HS-5 (cell line): Measurements from ENCODE around the gene AZU1.
"Not testable (repeated sequence)": the region's sequence is repeated elsewhere in the genome, so short reads cannot be mapped to it uniquely, and the experiment has no call there.

ENCODE experiments used
- DNase-seq: peaks from one replicate; pipeline ENCODE4 v3.0.0-alpha.2; 2012; ENCODE audit warnings: low read depth

The AZU1 gene

DNA sequence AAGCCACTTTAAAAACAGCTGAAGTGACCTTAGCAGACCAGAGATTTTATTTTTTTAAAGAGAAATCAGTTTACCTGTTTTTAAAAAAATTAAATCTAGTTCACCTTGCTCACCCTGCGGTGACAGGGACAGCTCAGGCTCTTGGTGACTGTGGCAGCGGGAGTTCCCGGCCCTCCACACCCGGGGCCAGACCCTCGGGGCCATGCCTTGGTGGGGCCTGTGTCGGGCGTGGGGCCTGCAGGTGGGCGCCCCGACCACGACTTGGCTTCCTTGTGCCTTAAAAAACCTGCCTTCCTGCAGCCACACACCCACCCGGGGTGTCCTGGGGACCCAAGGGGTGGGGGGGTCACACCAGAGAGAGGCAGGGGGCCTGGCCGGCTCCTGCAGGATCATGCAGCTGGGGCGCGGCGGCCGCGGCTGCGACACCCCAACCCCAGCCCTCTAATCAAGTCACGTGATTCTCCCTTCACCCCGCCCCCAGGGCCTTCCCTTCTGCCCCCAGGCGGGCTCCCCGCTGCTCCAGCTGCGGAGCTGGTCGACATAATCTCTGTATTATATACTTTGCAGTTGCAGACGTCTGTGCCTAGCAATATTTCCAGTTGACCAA lies 16.7 kb upstream of the AZU1 start:
- no peak for DNase-seq

DNA sequence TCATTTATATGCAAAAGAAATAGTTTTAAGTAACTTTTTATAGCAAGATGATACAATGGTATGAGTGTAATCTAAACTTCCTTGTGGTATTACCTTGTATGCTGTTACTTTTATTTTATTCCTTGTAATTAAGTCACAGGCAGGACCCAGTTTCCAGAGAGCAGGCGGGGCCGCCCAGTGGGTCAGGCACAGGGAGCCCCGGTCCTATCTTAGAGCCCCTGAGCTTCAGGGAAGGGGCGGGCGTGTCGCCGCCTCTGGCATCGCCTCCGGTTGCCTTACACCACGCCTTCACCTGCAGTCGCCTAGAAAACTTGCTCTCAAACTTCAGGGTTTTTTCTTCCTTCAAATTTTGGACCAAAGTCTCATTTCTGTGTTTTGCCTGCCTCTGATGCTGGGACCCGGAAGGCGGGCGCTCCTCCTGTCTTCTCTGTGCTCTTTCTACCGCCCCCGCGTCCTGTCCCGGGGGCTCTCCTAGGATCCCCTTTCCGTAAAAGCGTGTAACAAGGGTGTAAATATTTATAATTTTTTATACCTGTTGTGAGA lies 16.1 kb upstream of the AZU1 start:
- no peak for DNase-seq

GRCh38 chr19:812049-812746 lies 15.4 kb upstream of the AZU1 start:
- DNase-seq, result no peak

DNA sequence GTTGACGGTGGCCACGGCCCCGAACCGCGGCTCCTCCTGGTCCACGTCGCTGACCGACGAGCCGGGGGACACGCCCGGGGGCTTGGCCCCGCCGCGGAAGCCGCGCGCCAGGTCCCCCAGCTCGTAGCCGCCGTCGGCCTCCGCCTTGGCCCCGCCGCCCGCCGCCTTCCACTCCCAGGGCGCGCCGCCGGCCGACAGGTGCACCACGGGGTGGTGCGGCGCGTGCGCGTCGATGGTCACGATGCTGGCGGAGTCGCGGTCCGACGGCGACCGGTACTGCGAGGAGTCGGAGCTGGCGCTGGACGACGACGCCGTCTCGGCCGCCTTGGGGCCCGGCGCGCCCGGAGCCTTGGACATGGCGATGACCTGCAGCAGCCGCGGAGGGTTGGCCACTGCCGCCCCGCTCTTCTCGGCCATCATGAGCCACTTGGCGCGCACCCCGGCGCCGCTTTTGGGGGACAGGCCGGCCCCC lies 14.9 kb upstream of the AZU1 start:
- no peak for DNase-seq

GRCh38 chr19:813219-814151 lies 14.2 kb upstream of the AZU1 start:
- DNase-seq, result no peak

DNA sequence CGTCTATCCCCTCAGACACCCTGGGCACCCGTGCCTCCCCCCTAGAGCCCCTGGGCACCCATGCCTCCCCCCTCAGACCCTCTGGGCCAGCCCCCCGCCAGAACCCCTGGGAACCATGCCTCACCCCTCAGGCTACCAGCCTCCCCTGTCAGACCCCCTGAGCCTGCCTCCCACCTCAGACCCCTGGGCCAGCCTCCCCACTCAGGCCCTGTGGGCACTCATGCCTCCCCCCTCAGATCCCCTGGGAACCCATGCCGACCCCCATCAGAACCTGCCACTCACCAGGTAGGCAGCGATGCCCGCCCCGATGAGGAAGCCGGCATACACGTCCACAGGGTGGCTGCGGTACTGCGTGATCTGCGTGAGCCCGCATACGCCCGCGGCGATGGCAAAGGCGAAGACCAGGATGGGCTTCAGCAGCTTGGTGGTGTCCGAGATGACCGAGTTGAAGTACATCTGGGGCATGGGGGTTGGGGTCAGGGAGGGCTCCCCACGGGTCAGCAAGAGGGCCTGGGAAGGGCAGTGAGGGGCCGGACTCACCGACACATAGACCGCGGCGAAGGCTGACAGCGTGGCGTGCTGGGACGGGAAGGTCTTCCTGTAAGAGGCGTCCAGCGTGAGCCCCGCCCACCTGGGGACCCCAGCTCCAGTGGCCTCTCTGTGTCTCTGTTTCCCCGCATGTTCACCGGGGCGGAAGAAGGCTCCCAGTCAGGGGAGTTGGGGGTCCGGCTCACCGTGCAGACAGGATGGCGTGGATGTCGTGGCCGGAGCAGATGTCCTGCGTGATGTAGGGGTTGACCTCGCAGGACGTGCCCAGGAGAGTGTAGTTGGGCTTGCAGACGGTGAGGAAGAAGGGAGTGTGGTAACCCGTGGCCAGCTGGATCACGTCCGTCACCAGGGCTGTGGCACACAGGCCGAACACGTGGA lies 13.2 kb upstream of the AZU1 start:
- no peak for DNase-seq

- DNase-seq, result no peak
Observed at GRCh38 chr19:815079-815774, 12.4 kb upstream of the AZU1 start.

DNA sequence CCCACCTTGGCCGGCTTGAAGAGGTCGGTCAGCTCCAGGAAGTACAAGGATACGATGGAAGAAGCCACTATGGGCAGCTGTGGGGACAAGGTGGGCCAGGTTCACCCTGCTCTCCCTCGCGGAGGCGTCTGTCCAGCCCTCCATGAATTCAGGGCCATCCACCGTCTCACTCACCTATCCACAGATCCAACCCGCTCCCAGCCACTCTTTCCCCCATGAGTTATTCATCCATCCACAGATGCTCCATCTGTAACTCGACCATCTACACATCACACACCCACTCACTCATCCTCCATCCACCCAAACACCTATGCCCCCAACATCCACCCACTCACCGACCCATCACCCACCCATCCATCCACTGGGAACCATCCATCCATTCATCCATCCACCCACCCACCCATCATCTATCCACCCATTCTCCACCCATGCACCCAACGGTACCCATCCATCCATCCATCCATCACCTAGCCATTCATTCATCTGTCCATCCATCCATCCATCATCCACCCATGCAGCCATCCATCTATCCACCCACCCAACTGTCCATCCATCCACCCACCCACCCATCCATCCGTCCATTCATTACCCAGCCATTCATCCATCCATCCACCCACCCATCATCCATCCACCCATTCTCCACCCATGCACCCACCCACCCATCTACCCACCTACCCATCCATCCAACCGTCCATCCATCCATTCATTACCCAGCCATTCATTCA lies 11.7 kb upstream of the AZU1 start:
- no peak for DNase-seq

DNA sequence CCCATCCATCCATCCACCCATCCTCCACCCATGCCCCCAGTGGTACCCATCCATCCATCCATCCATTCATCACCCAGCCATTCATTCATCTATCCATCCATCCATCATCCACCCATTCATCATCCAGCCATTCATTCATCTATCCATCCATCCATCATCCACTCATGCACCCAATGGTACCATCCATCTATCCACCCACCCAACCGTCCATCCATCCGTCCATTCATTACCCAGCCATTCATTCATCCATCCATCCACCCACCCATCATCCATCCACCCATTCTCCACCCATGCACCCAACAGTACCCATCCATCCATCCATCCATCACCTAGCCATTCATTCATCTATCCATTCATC lies 11.2 kb upstream of the AZU1 start:
- no peak for DNase-seq

DNA sequence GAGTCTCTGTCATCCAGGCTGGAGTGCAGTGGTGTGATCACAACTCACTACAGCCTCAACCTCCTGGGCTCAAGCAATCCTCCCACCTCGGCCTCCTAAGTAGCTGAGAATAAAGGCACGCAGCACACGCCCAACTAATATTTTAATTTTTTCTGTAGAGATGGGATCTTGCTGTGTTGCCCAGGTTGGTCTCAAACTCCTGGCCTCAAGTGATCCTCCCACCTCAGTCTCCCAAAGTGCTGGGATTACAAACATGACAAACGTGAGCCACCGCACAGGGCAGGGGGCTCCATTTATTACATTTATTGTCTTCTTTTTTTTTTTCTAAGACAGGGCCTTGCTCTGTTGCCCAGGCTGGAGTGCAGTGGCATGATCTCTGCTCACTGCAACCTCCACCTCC lies 7.4 kb upstream of the AZU1 start:
- not testable (repeated sequence) for DNase-seq

DNA sequence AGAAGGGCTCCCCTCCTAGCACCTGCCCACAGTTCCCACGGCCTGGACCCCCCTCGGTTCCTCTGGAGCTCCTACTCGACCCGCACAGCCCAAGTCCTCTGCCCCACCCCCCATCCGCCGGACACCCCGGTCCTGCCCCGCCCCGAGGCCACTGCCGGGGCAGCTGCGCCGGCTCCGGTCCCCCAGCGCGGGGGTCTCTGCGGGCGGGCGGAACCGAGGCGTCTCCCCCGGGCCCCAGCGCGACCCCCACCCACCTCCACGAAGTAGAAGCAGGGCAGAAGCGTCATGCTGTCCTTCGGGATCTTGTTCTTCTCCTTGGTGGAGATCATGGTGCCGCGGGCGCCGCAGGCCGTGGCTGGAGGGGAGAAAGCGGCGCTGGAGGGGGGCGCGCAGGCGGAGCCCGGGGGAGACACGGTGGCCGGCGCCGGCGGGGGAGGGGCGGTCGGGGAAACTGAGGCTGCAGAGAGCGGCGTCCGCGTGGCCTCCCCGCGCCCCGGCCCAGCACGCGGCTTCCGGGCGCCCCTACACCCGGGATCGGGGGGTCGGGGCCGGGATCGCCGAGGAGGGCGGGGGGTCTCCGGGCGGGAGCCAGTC lies 6.3 kb upstream of the AZU1 start:
- no peak for DNase-seq

- no peak for DNase-seq
Observed at GRCh38 chr19:821825-822503, 5.7 kb upstream of the AZU1 start, which contains the start of gene PLPPR3. Gene PLPPR3 (minus strand): TSS chr19:821955. CDS start chr19:821559, 396 bp downstream.

DNA sequence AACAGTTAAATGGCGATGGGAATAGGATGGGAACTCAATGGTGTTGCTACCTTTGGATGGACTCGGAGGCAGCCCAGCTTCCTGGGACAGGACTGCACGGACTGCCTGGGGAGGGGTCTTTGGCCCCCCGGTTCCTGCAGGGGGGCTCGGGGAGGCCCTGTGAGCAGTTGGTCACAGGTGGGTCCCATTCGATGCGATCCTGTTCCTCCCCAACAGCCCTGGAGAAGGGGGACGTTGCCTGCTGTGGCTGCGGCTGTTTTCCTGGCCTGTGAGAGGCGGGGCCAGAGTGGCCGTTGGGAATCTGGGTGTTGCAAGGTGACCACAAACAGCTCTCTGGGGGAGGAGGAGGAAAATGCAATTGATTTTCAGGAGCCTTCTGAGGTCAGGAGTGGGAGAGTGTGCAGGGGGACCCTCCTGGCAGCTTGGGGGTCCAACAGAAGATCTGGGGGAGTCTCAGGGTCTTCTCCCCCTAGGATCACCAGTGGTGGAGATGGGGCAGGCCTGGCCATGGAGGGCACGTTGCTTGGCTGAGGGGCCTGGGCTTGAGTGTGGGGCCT lies 4.0 kb upstream of the AZU1 start:
- no peak for DNase-seq

DNA sequence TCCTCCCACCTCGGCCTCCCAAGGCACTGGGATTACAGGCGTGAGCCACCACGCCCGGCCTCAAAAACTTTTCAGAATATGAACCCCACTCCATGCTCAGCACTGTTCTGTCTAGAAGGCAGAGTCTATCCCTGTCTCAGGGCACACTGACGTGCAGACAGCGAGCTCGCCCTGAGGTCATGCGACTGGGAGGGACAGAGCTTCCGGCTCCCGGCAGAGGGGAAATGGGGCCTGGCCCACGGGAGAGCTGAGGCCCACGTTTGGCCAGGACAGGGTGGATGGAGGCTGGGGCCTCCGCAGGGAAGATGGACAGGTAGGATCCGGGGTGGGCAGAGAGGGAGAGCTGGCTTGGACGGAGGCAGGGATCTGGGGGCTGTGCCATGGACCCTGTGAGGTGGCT lies 2.8 kb upstream of the AZU1 start:
- no peak for DNase-seq

DNA sequence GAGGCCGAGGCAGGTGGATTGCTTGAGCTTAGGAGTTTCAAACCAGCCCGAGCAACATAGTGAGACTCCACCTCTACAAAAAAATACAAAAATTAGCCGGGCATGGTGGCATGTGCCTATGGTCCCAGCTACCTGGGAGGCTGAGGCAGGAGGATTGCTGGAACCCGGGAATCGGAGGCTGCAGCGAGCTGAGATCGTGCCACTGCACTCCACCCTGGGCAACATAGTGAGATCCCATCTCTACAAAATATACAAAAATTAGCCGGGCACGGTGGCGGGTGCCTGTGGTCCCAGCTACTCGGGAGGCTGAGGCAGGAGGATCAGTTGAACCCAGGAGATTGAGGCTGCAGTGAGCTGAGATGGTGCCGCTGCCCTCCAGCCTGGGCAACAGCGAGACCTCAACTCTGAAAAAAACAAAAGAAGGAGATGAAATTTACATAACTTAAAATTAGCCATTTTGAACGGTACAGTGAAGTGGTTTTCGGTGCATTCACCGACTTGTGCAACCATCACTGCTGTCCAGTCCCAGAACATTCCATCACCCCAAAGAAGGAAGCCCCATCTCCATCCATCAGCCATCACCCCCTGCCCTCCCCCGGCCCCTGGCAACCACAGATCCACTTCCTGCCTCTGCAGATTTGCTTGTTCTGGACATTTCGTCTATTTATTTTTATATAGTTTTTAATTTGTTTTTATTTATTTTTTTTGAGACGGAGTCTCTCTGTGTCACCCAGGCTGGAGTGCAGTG lies 1.6 kb upstream of the AZU1 start:
- DNase-seq, result no peak

DNA sequence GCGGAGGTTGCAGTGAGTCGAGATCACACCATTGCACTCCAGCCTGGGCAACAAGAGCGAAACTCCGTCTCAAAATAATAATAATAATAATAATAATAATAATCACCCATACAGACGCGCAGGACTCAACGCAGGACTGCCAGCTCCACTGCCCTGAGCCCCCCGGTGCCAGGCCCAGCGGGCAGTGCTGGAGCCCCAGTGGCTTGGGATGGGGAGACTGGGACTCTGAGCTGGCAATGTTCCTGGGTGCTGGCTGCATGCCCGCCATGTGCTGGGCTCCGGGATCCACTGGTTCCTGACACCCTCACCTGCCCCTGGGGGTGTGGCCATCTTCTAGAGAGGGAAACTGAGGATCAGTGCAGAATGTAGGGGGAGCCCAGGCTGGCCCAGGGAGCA lies 325 bp upstream of the AZU1 start:
- DNase-seq, result no peak

DNA sequence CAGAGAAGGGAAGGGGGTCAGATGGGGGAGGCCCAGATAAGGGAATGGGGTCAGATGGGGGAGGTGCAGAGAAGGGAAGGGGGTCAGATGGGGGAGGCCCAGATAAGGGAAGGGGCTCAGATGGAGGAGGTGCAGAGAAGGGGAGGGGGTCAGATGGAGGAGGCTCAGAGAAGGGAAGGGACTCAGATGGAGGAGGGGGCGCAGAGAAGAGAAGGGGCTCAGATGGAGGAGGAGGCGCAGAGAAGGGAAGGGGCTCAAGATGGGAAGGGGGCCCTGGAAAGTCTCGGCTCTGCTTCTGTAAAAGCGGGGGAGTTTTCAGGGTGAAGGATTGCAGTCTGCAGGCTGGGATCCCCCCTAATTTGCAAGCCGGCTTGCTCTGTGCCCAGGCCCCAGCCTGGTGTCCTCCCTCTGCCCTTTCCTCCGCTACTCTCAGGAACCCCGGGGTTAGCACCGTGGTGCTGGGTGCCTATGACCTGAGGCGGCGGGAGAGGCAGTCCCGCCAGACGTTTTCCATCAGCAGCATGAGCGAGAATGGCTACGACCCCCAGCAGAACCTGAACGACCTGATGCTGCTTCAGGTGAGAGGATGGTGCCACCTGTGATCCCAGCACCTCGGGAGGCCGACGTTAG lies 1.6 kb downstream of the AZU1 start:
- no peak for DNase-seq
